KMS-11 (cell line): ENCODE measurements around the gene GSTM3.
"Not testable (repeated sequence)": the region's sequence is repeated elsewhere in the genome, so short reads cannot be mapped to it uniquely, and the experiment has no call there.

Source experiments
- H2AFZ ChIP-seq: fragments of 200-600 bp; sonication (generic); 2 replicates; pipeline ENCODE4 v1.6.1; 2016; ENCODE audit warnings: antibody characterized with exemption, mixed run types, low read depth
- H3K27ac ChIP-seq: fragments of 200-600 bp; sonication (generic); 2 replicates; pipeline ENCODE4 v1.6.1; 2016; ENCODE audit warnings: mild to moderate bottlenecking, mixed run types
- H3K27me3 ChIP-seq: fragments of 200-600 bp; sonication (generic); 2 replicates; pipeline ENCODE4 v1.6.1; 2017; ENCODE audit warnings: mild to moderate bottlenecking, low read depth, mixed run types, moderate library complexity; ENCODE audit not compliant: insufficient read depth
- H3K36me3 ChIP-seq: fragments of 200-600 bp; sonication (generic); 2 replicates; pipeline ENCODE4 v1.6.1; 2017; ENCODE audit warnings: mild to moderate bottlenecking, mixed run types; ENCODE audit not compliant: insufficient read depth
- H3K4me1 ChIP-seq: fragments of 200-600 bp; sonication (generic); 2 replicates; pipeline ENCODE4 v1.6.1; 2016; ENCODE audit warnings: mild to moderate bottlenecking, low read depth, mixed run types; ENCODE audit not compliant: poor library complexity, severe bottlenecking
- H3K4me2 ChIP-seq: fragments of 200-600 bp; sonication (generic); 2 replicates; pipeline ENCODE4 v1.7.0; 2016; ENCODE audit warnings: mild to moderate bottlenecking, mixed run types
- H3K4me3 ChIP-seq: fragments of 200-600 bp; sonication (generic); IDR thresholded peaks from 2 replicates; pipeline ENCODE4 v1.6.1; 2017; ENCODE audit warnings: low read depth, low read length, mixed read lengths; ENCODE audit not compliant: insufficient read depth
- H3K79me2 ChIP-seq: fragments of 200-600 bp; sonication (generic); 2 replicates; pipeline ENCODE4 v1.6.1; 2016; ENCODE audit warnings: low read depth, mixed run types; ENCODE audit not compliant: insufficient read depth
- H3K9ac ChIP-seq: fragments of 200-600 bp; sonication (generic); 2 replicates; pipeline ENCODE4 v1.6.1; 2016; ENCODE audit warnings: mild to moderate bottlenecking, mixed run types
- H4K20me1 ChIP-seq: fragments of 200-600 bp; sonication (generic); 2 replicates; pipeline ENCODE4 v1.6.1; 2016; ENCODE audit warnings: mild to moderate bottlenecking, mixed run types; ENCODE audit not compliant: insufficient read depth
- CTCF ChIP-seq: fragments of 200-600 bp; sonication (generic); conservative IDR thresholded peaks from 2 replicates; pipeline ENCODE4 v1.6.1; 2017; ENCODE audit warnings: low read depth, mild to moderate bottlenecking, antibody characterized with exemption, low read length, moderate library complexity, mixed read lengths

The GSTM3 gene

DNA sequence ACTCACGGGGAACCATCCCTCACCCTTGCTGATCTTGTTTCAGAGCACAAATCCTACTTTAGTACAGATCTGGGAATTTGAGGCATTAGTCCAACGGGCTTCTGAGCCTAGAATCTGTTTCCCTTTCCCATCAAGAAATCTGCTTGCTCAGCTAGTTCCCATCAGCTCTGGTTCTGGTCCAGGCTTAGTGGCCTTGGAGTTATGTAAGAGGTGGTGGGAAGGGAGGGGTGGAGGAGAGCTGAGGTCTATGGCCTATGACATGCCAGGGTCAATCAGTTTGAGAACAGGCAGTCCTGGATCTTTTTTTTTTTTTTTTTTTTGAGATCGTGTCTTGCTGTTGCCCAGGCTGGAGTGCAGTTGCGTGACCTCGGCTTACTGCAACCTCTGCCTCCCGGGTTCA, 49.1 kb downstream of the GSTM3 start:
- Histone ChIP-seq H3K27me3 (no peaks in the 10 kb centered on the region), H3K4me2 (no peak overlapping the region)
- TF ChIP-seq CTCF = no peak

DNA sequence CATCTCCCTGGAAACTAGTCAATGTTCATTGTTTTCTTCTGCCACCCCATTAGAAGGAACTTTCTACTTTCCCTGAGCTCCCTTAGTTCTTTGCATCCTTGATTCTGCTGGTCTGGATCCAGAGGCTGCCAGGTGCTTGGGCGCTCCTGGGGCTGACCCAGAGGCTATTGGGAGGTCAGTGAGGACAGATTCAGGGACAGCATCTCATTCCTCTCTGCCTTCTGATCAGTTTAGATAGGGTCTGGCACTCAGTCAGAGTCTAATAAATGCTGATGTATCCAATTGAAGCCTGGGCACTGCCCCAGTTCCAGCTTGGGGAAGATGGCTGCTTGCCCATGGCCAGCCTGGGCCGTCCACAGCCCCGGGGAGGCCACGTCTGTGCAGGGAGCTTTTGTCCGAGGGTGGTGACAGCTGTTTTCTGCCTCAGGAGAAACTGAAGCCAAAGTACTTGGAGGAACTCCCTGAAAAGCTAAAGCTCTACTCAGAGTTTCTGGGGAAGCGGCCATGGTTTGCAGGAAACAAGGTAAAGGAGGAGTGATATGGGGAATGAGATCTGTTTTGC, 50.9 kb downstream of the GSTM3 start:
- Histone ChIP-seq H2AFZ (no peak overlapping the region), H3K79me2 (no peaks in the 10 kb centered on the region), H3K27me3 (no peaks in the 10 kb centered on the region), H3K4me2 (no peak overlapping the region), H3K9ac (no peak overlapping the region), H3K4me3 (no peak overlapping the region), H3K27ac (no peak overlapping the region), H4K20me1 (no peaks in the 10 kb centered on the region), H3K4me1 (no peaks in the 10 kb centered on the region), H3K36me3 (no peaks in the 10 kb centered on the region)
- no peak for TF ChIP-seq CTCF

More for the DNA sequence above, 49.1 kb downstream of the GSTM3 start:
- H3K9ac ChIP-seq = no peak overlapping the region
- no peaks in the 10 kb centered on the region for H3K36me3 ChIP-seq
- H3K27ac ChIP-seq = no peak overlapping the region
- H4K20me1 ChIP-seq = no peaks in the 10 kb centered on the region
- H3K4me3 ChIP-seq = no peak overlapping the region
- no peaks in the 10 kb centered on the region for H3K79me2 ChIP-seq
- no peaks in the 10 kb centered on the region for H3K4me1 ChIP-seq
- no peak overlapping the region for H2AFZ ChIP-seq

DNA sequence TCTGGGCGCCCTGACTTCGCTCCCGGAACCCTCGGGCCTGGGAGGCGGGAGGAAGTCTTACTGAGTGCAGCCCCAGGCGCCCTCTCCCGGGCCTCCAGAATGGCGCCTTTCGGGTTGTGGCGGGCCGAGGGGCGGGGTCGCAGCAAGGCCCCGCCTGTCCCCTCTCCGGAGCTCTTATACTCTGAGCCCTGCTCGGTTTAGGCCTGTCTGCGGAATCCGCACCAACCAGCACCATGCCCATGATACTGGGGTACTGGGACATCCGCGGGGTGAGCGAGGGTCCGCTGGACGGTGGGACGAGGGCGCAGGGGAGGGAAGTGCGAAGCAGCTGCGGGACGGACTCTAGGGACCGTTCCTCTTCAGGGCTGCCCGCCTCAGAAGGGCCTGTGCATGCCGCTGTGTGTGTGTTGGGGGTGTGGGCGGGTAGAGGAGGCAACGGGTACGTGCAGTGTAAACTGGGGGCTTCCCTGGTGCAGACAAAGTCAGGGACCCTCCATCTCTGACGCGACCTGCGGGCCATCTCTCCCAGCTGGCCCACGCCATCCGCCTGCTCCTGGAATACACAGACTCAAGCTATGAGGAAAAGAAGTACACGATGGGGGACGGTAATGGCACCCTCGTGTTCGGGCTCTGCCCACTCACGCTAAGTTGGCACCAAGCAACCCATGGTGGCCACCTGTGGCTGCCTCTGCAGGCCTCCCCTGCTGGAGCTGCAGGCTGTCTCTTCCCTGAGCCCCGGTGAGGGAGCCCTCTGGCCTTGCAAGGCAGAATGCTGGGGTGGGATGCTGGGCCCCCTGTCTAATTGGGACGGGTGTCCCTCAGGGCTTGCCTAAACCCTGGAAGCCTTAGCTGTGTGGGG, 53.0 kb downstream of the GSTM3 start, which contains the start of gene GSTM1:
Gene GSTM1 (plus strand): TSS at position 177 of the 859 bp plus-strand sequence. CDS start 57 bp downstream, at position 234.
- Histone ChIP-seq H3K36me3 (no peaks in the 10 kb centered on the region), H3K4me2 (no peak within 1 kb of the TSS), H3K9ac (no peak within 1 kb of the TSS), H3K79me2 (no peaks in the 10 kb centered on the region), H4K20me1 (no peaks in the 10 kb centered on the region), H2AFZ (no peak within 1 kb of the TSS), H3K27ac (no peak within 1 kb of the TSS), H3K27me3 (no peaks in the 10 kb centered on the region), H3K4me3 (no peak within 1 kb of the TSS), H3K4me1 (no peaks in the 10 kb centered on the region)
- no peak for TF ChIP-seq CTCF

GRCh38 chr1:109687109-109687508, 53.7 kb downstream of the GSTM3 start:
- H3K4me2 ChIP-seq, H3K79me2 ChIP-seq, H3K4me3 ChIP-seq, H2AFZ ChIP-seq, H3K4me1 ChIP-seq, H3K9ac ChIP-seq, H3K36me3 ChIP-seq, H4K20me1 ChIP-seq, H3K27me3 ChIP-seq, H3K27ac ChIP-seq: not testable (repeated sequence)

DNA sequence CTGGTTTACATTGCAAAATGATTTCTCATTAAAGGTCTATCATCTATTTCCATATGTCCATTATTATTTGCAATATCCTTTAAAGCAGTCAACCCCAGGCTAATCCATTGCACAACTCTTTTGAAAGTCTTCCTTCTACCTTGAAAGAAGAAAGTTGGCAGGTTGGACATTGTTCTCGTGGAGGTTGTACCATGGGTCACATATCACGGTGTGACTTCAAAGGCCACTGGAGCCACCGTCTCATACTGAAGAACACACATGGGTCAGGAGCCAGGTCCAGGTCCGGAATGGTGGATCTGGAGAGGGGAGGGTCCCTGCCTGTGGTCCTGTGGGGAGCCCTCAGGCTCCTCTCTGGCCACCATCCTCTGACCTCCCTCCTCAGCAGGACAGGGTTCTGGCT, 54.9 kb downstream of the GSTM3 start:
- not testable (repeated sequence) for H3K27ac ChIP-seq, H3K4me3 ChIP-seq, H2AFZ ChIP-seq, H4K20me1 ChIP-seq, H3K79me2 ChIP-seq, H3K4me2 ChIP-seq, H3K4me1 ChIP-seq, H3K27me3 ChIP-seq, H3K9ac ChIP-seq, H3K36me3 ChIP-seq

- H3K27me3 ChIP-seq, H3K4me1 ChIP-seq, H4K20me1 ChIP-seq, H3K4me3 ChIP-seq, H2AFZ ChIP-seq, H3K79me2 ChIP-seq, H3K9ac ChIP-seq, H3K36me3 ChIP-seq, H3K27ac ChIP-seq, H3K4me2 ChIP-seq: not testable (repeated sequence)
Measured at GRCh38 chr1:109685399-109685798, 55.4 kb downstream of the GSTM3 start.

GRCh38 chr1:109684777-109685176, 56.1 kb downstream of the GSTM3 start:
- H3K79me2 ChIP-seq, H3K4me1 ChIP-seq, H3K4me3 ChIP-seq, H3K9ac ChIP-seq, H3K27me3 ChIP-seq, H3K4me2 ChIP-seq, H4K20me1 ChIP-seq, H3K27ac ChIP-seq, H3K36me3 ChIP-seq, H2AFZ ChIP-seq: not testable (repeated sequence)
